LoVo (cell line): ENCODE results near the gene LRIT3.
"Not testable (repeated sequence)": the region's sequence is repeated elsewhere in the genome, so short reads cannot be mapped to it uniquely, and the experiment has no call there.

ENCODE experiments used
- DNase-seq: peaks from one replicate; pipeline ENCODE4 v3.0.0-alpha.2; 2016; ENCODE audit warnings: low spot score

The LRIT3 gene

GRCh38 chr4:109848501-109848900 lies 594 bp downstream of the LRIT3 start:
- no peak for DNase-seq

- no peak for DNase-seq
Measured at GRCh38 chr4:109850601-109851000, 2.7 kb downstream of the LRIT3 start.

GRCh38 chr4:109859426-109860300 lies 11.8 kb downstream of the LRIT3 start:
- DNase-seq: not testable (repeated sequence)

- no peak for DNase-seq
Measured at GRCh38 chr4:109861271-109861670, 13.4 kb downstream of the LRIT3 start.

GRCh38 chr4:109861916-109862511 lies 14.1 kb downstream of the LRIT3 start:
- no peak for DNase-seq

- DNase-seq: no peak
Measured at GRCh38 chr4:109864134-109864533, 16.2 kb downstream of the LRIT3 start.

GRCh38 chr4:109870061-109870460 lies 22.2 kb downstream of the LRIT3 start:
- no peak for DNase-seq

GRCh38 chr4:109872065-109872464 lies 24.2 kb downstream of the LRIT3 start:
- DNase-seq: no peak

- no peak for DNase-seq
Measured at GRCh38 chr4:109872950-109873656, 25.2 kb downstream of the LRIT3 start.

GRCh38 chr4:109873791-109874514 lies 26.0 kb downstream of the LRIT3 start:
- DNase-seq: peak; percentile 11

GRCh38 chr4:109875106-109875505 lies 27.2 kb downstream of the LRIT3 start:
- no peak for DNase-seq

GRCh38 chr4:109875553-109875952 lies 27.6 kb downstream of the LRIT3 start:
- DNase-seq: not testable (repeated sequence)

- no peak for DNase-seq
Measured at GRCh38 chr4:109876634-109877265, 28.8 kb downstream of the LRIT3 start.

- no peak for DNase-seq
Measured at GRCh38 chr4:109877400-109877799, 29.5 kb downstream of the LRIT3 start.

GRCh38 chr4:109878355-109878754 lies 30.4 kb downstream of the LRIT3 start:
- DNase-seq: no peak

- DNase-seq: no peak
Measured at GRCh38 chr4:109879081-109879480, 31.2 kb downstream of the LRIT3 start.

- no peak for DNase-seq
Measured at GRCh38 chr4:109879636-109880314, 31.9 kb downstream of the LRIT3 start.

GRCh38 chr4:109886303-109886702 lies 38.4 kb downstream of the LRIT3 start:
- DNase-seq: no peak

- no peak for DNase-seq
Measured at GRCh38 chr4:109887071-109887470, 39.2 kb downstream of the LRIT3 start.

- no peak for DNase-seq
Measured at GRCh38 chr4:109890076-109890475, 42.2 kb downstream of the LRIT3 start.
